ENCODE measurements around the gene CD226.

DNA sequence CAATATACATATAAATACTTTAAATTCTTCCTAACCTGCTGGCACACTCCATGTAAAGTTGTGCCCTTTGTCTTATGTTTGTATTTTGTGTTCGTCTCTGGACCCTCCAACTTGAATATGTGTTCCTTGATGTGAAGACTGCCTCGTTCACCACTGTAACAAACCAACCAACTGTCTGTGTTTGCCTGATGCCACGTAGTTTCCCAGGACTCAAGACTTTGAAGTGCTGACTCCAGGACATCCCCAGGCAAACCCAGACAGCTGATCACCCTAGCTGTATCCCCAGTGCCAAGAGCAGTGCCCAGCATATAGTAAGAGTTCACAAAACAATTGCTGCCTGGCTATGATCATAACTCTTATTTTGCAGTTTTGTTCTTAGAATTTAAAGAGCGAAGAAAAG lies 15.5 kb upstream of the CD226 start:
- TF ChIP-seq, protein P1, sequence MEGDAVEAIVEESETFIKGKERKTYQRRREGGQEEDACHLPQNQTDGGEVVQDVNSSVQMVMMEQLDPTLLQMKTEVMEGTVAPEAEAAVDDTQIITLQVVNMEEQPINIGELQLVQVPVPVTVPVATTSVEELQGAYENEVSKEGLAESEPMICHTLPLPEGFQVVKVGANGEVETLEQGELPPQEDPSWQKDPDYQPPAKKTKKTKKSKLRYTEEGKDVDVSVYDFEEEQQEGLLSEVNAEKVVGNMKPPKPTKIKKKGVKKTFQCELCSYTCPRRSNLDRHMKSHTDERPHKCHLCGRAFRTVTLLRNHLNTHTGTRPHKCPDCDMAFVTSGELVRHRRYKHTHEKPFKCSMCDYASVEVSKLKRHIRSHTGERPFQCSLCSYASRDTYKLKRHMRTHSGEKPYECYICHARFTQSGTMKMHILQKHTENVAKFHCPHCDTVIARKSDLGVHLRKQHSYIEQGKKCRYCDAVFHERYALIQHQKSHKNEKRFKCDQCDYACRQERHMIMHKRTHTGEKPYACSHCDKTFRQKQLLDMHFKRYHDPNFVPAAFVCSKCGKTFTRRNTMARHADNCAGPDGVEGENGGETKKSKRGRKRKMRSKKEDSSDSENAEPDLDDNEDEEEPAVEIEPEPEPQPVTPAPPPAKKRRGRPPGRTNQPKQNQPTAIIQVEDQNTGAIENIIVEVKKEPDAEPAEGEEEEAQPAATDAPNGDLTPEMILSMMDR (IDR thresholded peaks at IDR 0.05; ENCODE audit: low read depth, low read length, poor library complexity, severe bottlenecking): no peak
- no peak for TF ChIP-seq EZH2phosphoT487 (IDR thresholded peaks at IDR 0.05; ENCODE audit: borderline replicate concordance, low read length)
